ENCODE results near the gene KRT7. TPM values are rescaled to one million over a fixed set of nuclear protein-coding genes. Genes with fewer than 3 reads are reported as not detected.
"Not testable (repeated sequence)": the region's sequence is repeated elsewhere in the genome, so short reads cannot be mapped to it uniquely, and the experiment has no call there.

Gene KRT7
- total RNA-seq, 1 experiment from 2014 or later: 1.5 TPM

DNA sequence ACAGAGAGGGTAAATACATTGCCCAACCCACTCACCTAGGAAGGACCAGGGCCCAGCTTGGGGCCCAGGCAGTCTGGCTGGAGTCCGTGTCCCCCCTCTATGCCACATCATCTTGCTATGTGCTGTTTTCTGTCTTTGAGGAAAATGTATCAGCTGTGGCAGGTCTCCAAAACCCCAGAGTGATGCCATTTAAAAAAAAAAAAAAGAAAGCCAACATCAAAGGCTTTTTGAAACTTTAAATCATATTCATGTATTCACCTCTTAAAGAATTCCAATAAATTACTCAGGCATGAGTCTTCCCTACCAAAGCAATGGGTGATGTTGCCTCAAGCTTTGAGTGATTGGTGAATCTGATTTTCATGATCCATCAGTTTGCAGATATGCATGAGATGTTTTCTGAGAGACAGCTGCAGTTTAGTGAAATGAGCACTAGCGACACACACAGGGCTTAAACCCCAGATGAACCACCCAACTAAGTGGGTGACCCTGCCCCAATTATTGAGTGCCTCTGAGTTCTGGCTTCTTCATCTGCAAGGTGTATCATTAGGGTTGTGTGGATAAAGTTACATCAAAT lies 52.2 kb downstream of the KRT7 start:
- Histone ChIP-seq H3K4me3 (no peak overlapping the region), H3K4me1 (peaks cover 14% of the 10 kb centered on the region), H3K9me3 (replicated peaks) (no peaks in the 10 kb centered on the region), H3K27me3 (no peaks in the 10 kb centered on the region), H3K36me3 (no peaks in the 10 kb centered on the region), H3K27ac (no peak overlapping the region)
- no peak for DNase-seq

DNA sequence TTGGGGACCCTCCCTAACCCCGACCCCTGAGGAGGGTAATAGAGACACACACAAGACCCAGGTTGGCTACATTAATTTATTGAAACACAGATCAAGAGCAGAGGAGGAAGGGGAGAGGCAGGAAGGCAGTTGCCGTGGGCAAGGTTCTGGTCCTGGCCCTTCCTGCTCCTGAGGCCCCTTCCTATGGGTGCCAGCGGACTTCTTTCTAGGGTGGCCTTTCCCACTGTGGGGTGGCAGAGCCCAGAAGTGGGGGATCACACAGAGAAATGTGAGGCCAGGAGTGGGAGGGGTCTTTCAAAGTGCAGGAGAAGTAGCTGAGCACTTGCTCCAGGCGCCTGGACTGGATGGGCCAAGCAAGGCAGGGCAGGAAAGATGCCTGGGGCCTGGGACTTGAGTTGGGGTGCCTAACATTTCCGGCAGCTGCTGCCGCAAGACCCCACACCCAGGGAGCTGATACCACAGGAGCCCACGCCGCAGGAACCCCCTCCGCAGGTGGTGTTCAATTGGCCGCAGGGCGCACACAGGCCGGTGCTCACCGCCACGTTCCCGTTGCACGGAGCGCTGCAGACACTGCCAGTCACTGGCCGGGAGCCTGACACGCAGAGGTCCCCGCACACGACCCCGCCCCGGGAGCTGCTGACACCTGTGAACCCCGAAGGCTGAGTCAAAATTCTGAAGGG lies 52.9 kb downstream of the KRT7 start:
- Histone ChIP-seq H3K27me3 (no peaks in the 10 kb centered on the region), H3K4me1 (peaks cover 8% of the 10 kb centered on the region), H3K4me3 (no peak overlapping the region), H3K36me3 (no peaks in the 10 kb centered on the region), H3K27ac (no peak overlapping the region), H3K9me3 (replicated peaks) (no peaks in the 10 kb centered on the region)
- no peak for DNase-seq

DNA sequence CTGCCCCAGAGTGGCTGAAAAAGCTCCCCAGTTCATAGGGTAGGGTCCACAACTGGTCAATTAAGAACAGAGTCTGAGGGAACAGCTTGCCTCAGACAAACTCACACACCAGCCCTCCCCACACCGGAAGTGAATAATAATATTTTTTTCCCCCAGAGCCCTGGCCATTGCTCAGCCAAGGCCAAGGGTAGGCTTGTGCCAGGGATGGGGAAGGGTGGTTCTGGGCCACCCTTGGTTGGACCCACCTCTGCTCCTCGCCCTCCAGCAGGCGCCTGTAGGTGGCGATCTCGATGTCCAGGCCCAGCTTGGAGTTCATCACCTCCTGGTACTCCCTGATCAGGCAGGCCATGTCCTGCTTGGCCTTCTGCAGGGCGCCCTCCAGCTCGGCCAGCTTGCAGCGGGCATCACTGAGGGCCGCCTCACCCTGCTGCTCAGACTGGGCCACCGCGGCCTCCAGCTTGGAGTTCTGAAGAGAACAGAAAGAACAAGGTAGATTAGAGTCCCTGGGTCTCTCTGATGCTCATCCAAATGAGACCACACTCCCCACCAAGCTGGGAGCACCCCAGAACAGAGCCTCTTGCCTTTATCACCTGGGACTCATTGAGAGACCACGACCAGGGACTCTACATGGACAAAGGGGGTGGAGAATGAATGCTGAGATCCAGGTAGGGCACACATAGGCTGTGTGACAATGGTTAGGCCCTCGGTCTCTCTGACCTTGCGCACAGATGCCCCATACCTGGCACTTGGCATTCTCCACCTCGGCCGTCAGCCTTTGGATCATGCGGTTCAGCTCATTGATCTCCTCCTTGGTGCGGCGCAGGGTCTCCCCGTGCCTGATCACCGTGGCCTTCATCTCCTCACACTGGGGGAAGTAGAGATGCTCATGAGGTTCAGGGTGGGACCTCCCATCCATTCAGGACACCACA lies 54.1 kb downstream of the KRT7 start:
- not testable (repeated sequence) for H3K27me3 ChIP-seq; H3K36me3 ChIP-seq; H3K4me1 ChIP-seq; H3K4me3 ChIP-seq; H3K9me3 ChIP-seq (replicated peaks); DNase-seq; H3K27ac ChIP-seq

DNA sequence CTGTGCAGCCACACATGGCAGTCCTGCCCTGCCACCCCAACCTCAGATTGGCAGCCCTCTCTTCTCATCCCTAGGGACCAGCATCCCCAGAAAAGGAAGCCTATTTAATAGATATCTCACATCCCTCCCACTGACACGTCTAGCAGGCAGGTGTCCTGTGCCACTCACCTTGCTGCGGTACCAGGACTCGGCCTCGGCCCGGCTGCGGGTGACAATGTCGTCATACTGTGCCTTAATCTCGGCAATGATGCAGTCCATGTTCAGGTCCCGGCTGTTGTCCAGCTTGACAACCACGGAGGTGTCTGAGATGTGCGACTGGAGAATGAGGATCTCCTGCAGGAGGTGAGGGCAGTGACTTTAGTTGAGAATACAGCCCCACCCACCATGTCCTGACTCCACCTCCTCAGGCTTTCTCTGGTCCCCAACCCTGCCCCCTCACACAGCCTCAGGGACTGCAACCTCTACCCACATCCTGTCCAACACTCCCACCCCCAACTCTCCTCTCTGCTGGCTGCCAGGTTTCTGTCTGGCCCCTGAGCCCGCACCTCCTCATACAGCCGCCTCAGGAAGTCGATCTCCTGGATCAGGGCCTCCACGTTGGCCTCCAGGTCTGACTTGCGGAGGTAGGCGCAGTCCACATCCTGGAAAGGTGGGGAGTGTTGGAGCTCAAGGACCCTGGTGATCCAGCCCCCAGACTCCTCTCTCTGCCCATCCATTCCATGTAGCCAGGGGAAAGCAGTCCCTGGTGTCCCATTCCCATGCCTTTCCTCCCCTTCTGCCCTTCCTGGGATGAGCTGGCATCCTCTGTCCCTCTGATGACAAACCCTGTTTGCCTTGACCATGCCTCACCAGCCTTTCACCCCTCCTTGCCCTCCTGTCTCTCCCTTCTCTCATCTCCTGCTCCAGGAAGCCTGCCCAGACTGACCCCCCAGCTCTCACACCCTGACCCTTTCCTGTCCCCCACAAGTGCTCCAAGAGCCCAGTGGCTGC lies 55.1 kb downstream of the KRT7 start:
- H3K27ac ChIP-seq; H3K27me3 ChIP-seq; H3K9me3 ChIP-seq (replicated peaks); H3K36me3 ChIP-seq; H3K4me3 ChIP-seq; H3K4me1 ChIP-seq; DNase-seq: not testable (repeated sequence)

DNA sequence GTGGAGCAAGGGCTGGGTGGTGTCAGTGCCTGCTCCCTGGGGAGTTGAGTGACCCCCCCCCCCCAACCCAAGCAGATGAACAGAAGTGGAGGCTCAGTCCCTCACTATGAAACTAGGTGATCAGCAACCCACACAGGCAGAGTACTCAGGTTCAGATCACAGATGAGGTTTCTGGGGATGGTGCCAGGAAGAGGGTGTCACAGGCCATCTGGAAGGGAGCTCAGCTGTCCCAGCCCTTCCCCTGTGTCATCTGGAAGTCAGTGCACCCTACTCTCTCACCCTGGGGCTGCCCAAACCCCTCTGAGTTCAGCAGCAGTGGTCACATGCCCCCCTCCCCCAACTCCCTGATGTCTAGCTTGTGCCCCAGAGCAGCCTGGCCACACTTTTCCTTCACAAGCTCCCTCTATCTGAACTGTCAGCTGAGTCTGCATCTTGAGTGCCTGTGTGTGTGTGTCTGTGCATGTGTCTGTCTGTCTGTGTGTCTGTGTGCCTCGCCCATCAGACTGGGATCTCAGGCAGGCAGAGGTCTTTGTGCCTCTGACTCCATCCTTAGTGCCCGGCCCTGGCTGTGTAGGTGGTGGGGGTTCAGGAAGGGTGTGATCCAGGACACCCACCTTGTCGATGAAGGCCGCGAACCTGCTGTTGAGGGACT lies 57.6 kb downstream of the KRT7 start:
- H3K9me3 ChIP-seq (replicated peaks); DNase-seq; H3K27ac ChIP-seq; H3K4me3 ChIP-seq; H3K27me3 ChIP-seq; H3K36me3 ChIP-seq; H3K4me1 ChIP-seq: not testable (repeated sequence)

- Histone ChIP-seq H3K4me3 (no peak within 1 kb of the TSS), H3K4me1 (no peaks in the 10 kb centered on the region), H3K27me3 (no peaks in the 10 kb centered on the region), H3K36me3 (no peaks in the 10 kb centered on the region), H3K27ac (no peak within 1 kb of the TSS), H3K9me3 (replicated peaks) (no peaks in the 10 kb centered on the region)
- DNase-seq: no peak
These were observed 58.4 kb downstream of the KRT7 start, which contains the start of gene KRT81 for GRCh38 chr12:52291267-52291935. TSS of gene KRT81 (minus strand) at chr12:52291534. CDS start at chr12:52291465, 69 bp downstream.

DNA sequence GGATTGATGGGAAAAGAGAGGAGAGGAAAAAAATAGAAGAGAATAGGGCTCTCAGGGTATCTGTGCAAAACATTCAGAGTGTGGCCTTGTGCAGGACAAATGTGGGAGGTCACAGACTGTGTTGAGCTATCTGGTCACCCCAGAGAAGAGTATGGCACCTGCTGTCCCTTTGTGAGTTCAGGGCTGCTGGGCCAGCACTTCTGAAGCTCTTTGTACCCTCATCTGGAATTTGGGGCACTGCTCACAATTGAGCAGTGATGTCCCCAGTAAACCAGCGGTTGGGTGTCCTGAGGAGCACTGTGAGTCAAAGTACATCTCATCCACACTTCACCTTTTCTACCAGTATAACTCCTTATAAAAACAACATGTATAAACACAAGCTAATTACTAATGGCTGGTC lies 60.9 kb downstream of the KRT7 start:
- Histone ChIP-seq H3K4me3 (no peak overlapping the region), H3K27ac (no peak overlapping the region), H3K4me1 (no peaks in the 10 kb centered on the region), H3K27me3 (no peaks in the 10 kb centered on the region), H3K9me3 (replicated peaks) (no peaks in the 10 kb centered on the region), H3K36me3 (no peaks in the 10 kb centered on the region)
- DNase-seq: no peak

GRCh38 chr12:52294803-52295202 lies 61.8 kb downstream of the KRT7 start:
- Histone ChIP-seq H3K36me3 (no peaks in the 10 kb centered on the region), H3K27me3 (no peaks in the 10 kb centered on the region), H3K9me3 (replicated peaks) (no peaks in the 10 kb centered on the region), H3K27ac (no peak overlapping the region), H3K4me3 (no peak overlapping the region), H3K4me1 (no peaks in the 10 kb centered on the region)
- DNase-seq: no peak

- no peaks in the 10 kb centered on the region for H3K9me3 ChIP-seq (replicated peaks)
- DNase-seq: no peak
- no peak overlapping the region for H3K4me3 ChIP-seq
- H3K27me3 ChIP-seq: no peaks in the 10 kb centered on the region
- no peak overlapping the region for H3K27ac ChIP-seq
- no peaks in the 10 kb centered on the region for H3K36me3 ChIP-seq
- no peaks in the 10 kb centered on the region for H3K4me1 ChIP-seq
These were observed 62.6 kb downstream of the KRT7 start for GRCh38 chr12:52295663-52296062.

DNA sequence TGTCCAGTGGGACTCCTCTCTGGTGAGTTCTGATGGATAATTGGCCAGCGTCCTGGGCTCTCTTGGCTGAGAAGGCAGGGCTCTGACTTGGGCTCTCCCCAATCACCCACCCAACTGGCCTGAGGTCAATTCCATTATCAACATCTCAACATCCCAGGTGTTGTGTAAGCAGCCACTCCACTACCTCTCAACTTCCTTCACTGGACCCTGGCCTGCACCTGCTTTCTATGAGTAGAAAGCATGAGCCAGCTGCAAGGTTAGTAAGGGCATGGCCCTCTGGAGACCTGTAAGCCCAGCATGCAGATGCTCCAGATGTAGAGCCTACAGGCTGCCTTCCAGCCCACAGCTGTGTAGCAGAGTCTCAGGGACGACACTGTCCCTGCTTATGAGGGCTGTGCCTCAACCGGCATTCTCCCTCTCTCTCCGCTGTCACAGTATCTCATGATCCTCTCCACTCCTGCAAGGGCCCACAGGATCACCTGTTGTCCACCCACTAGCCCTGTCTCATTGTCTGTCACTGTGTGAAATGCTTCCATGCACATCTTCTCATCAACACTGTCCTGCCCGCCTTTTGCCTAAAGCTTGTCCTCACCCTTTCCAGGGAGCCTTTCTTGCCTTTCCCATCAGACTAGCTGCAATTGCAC lies 63.7 kb downstream of the KRT7 start:
- H3K4me1 ChIP-seq: no peaks in the 10 kb centered on the region
- H3K4me3 ChIP-seq: no peak overlapping the region
- DNase-seq: no peak
- H3K27me3 ChIP-seq: no peaks in the 10 kb centered on the region
- no peak overlapping the region for H3K27ac ChIP-seq
- no peaks in the 10 kb centered on the region for H3K9me3 ChIP-seq (replicated peaks)
- no peaks in the 10 kb centered on the region for H3K36me3 ChIP-seq
